ENCODE measurements around the gene ERAP2. TPM values are rescaled to one million over a fixed set of nuclear protein-coding genes. Genes with fewer than 3 reads are reported as not detected.

ERAP2 gene
- polyA plus RNA-seq, 3 donors = 3.0 to 20.4 (median 3.4) TPM

- Mint-ChIP-seq H3K4me3 (no peak overlapping the region), H3K9me3 (no peaks in the 10 kb centered on the region), H3K4me1 (peaks cover 40% of the 10 kb centered on the region), H3K27me3 (ENCODE audit: low read depth in 3 of 3) (no peaks in the 10 kb centered on the region), H3K36me3 (peaks cover 14 to 15% of the 10 kb centered on the region in 2 donors), H3K27ac (peak overlapping the region in 1 of 7 donors; percentile 47)
- DNase-seq = no peak
- no peak for TF ChIP-seq CTCF (IDR thresholded peaks at IDR 0.05)
- intact Hi-C loops (cut with micrococcal nuclease) = no loop called here
- peaks cover 100% of the 10 kb centered on the region for H3K79me2 ChIP-seq (ENCODE audit: insufficient read depth, low read length)
- no peak overlapping the region for H3K4me3 ChIP-seq (replicated peaks in 1 of 3; ENCODE audit: low read depth in 2 of 3, low read length in 3 of 3)
- H3K4me1 ChIP-seq (ENCODE audit: control insufficient read depth in 1 of 2, insufficient read depth in 2 of 2, low read length in 2 of 2) = peaks cover 8 to 17% of the 10 kb centered on the region in 2 donors
- H3K9me3 ChIP-seq (replicated peaks in 1 of 2; ENCODE audit: control insufficient read depth in 1 of 2, insufficient read depth in 1 of 2, low read length in 2 of 2) = no peaks in the 10 kb centered on the region
- no peak overlapping the region for H3K9ac ChIP-seq (ENCODE audit: insufficient read depth, low read length, poor library complexity, severe bottlenecking)
- H3K27me3 ChIP-seq (ENCODE audit: control insufficient read depth in 2 of 2, insufficient read depth in 2 of 2, low read length in 2 of 2) = no peaks in the 10 kb centered on the region
- no peak overlapping the region for H2AFZ ChIP-seq (ENCODE audit: insufficient read depth, low read depth, low read length, poor library complexity, severe bottlenecking)
- H3K4me2 ChIP-seq (replicated peaks; ENCODE audit: extremely low read depth, low read length, poor library complexity, severe bottlenecking) = no peak overlapping the region
- no peak overlapping the region for H3K27ac ChIP-seq (ENCODE audit: low read depth in 1 of 2, low read length in 2 of 2)
- 98% methylated on average over 7 of the region's 9 CpGs for WGBS (ENCODE audit: insufficient coverage)
- H4K20me1 ChIP-seq (ENCODE audit: insufficient read depth, low read length) = peaks cover 86% of the 10 kb centered on the region
- peaks cover 2 to 9% of the 10 kb centered on the region in 2 donors for H3K36me3 ChIP-seq (replicated peaks in 1 of 2; ENCODE audit: control insufficient read depth in 1 of 2, insufficient read depth in 2 of 2, low read length in 2 of 2)
These were observed 65.8 kb downstream of the ERAP2 start for GRCh38 chr5:96942078-96942477.

DNA sequence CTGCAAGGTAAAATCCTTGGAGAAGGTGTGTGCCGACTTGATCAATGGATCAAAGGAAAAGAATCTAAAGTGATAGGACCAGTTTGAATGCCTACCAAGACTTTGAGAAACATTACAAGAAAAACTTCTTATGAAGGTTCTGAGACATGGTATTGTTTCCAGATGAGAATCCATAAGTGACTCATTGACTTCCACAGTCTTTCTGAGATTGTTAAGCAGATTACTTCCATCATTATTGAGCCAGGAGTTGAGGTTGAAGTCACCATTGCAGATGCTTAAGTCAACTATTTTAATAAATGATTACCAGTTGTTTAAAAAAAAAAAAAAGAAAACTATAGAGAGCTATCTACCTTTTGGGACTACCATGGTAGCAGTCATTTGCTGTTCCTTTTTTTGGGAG lies 66.6 kb downstream of the ERAP2 start:
- peak overlapping the region in 1 of 7 donors; percentile 40 for H3K27ac Mint-ChIP-seq
- peaks cover 94% of the 10 kb centered on the region for H4K20me1 ChIP-seq (ENCODE audit: insufficient read depth, low read length)
- H2AFZ ChIP-seq (ENCODE audit: insufficient read depth, low read depth, low read length, poor library complexity, severe bottlenecking) = no peak overlapping the region
- no peaks in the 10 kb centered on the region for H3K9me3 Mint-ChIP-seq
- no peak overlapping the region for H3K9ac ChIP-seq (ENCODE audit: insufficient read depth, low read length, poor library complexity, severe bottlenecking)
- peaks cover 14 to 15% of the 10 kb centered on the region in 2 donors for H3K36me3 Mint-ChIP-seq
- H3K27ac ChIP-seq (ENCODE audit: low read depth in 1 of 2, low read length in 2 of 2) = no peak overlapping the region
- no peaks in the 10 kb centered on the region for H3K27me3 ChIP-seq (ENCODE audit: control insufficient read depth in 2 of 2, insufficient read depth in 2 of 2, low read length in 2 of 2)
- H3K4me3 ChIP-seq (replicated peaks in 1 of 3; ENCODE audit: low read depth in 2 of 3, low read length in 3 of 3) = no peak overlapping the region
- no peak overlapping the region for H3K4me2 ChIP-seq (replicated peaks; ENCODE audit: extremely low read depth, low read length, poor library complexity, severe bottlenecking)
- H3K27me3 Mint-ChIP-seq (ENCODE audit: low read depth in 3 of 3) = no peaks in the 10 kb centered on the region
- peaks cover 33% of the 10 kb centered on the region for H3K4me1 Mint-ChIP-seq
- peaks cover 2 to 9% of the 10 kb centered on the region in 2 donors for H3K36me3 ChIP-seq (replicated peaks in 1 of 2; ENCODE audit: control insufficient read depth in 1 of 2, insufficient read depth in 2 of 2, low read length in 2 of 2)
- TF ChIP-seq CTCF (IDR thresholded peaks at IDR 0.05) = no peak
- no peak for DNase-seq
- intact Hi-C loops (cut with micrococcal nuclease) = no loop called here
- H3K9me3 ChIP-seq (replicated peaks in 1 of 2; ENCODE audit: control insufficient read depth in 1 of 2, insufficient read depth in 1 of 2, low read length in 2 of 2) = no peaks in the 10 kb centered on the region
- peaks cover 100% of the 10 kb centered on the region for H3K79me2 ChIP-seq (ENCODE audit: insufficient read depth, low read length)
- no peak overlapping the region for H3K4me3 Mint-ChIP-seq
- no CpG with 5 or more reads among the region's 1 CpG for WGBS (ENCODE audit: insufficient coverage)
- peaks cover 3 to 9% of the 10 kb centered on the region in 2 donors for H3K4me1 ChIP-seq (ENCODE audit: control insufficient read depth in 1 of 2, insufficient read depth in 2 of 2, low read length in 2 of 2)
